A549 treated with Mapracorat at 1 μM for 4 hours (cell line): ENCODE measurements around the gene NUBP2. TPM values are rescaled to one million over a fixed set of nuclear protein-coding genes. Genes with fewer than 3 reads are reported as not detected.

Experiments
- total RNA-seq: library from RNA; stranded (reverse); fragments of 200-300 nt; extraction: Qiagen RNA extraction; gene quantifications from 5 replicates; pipeline ENCODE4 v1.2.3, GENCODE V29; 2022

NUBP2 gene
- 53.4 to 92.2 TPM (median 81.1 TPM) in 5 replicates for total RNA-seq

DNA sequence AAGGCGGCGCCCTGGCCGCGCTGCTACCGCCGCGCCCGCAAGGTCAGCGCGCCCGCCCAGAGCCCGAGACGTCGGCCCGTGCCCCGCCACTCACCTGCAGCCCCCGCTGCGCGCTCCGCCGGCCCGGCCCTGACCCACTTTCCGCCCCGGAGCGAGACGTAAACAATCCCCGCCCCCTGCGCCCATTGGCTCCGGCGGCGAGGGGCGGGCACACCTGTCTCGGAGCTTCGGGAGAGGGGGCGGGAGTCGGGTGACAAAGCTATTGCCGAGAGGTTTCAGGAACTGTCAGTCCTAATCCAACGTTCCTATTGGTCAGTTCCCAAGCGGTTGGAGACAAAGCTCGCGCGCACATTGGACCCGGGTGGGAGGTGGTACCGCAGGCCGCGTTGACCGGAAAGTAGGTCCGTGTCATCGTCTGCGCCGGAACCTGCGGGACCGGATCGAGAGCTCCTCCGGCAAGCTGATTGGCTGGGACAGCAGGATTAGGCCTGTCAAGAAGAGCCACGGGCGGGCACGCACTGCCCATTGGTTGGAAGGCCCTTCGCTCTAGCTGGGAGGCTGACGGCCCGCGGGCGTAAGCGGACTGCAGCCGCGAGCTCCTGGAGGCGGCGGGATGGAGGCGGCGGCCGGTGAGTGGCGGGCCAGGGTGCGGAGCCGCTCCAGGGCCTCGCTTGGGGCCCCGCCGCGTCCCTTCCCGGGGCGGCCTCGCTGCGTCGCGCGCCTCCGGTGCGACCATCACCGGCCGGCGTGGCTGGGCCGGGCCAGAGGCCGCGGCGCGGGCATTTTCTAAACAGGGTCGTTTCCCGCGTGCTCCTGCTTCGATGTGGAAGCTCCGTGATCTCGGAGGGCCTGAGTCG, at the start of gene NUBP2, which contains the start of gene SPSB3:
Gene NUBP2, plus strand, starts transcription at position 553 of the 857 bp plus-strand sequence. Its CDS starts 61 bp downstream, at position 614.
Gene SPSB3, minus strand, starts transcription at position 164 of the 857 bp plus-strand sequence. CDS start 1,088 bp downstream, outside the sequence.

GRCh38 chr16:1771188-1771863, 11.4 kb upstream of the NUBP2 start, which contains the start of gene NME3:
Gene NME3 (minus strand): TSS chr16:1771543. CDS start chr16:1771534, 9 bp downstream.

DNA sequence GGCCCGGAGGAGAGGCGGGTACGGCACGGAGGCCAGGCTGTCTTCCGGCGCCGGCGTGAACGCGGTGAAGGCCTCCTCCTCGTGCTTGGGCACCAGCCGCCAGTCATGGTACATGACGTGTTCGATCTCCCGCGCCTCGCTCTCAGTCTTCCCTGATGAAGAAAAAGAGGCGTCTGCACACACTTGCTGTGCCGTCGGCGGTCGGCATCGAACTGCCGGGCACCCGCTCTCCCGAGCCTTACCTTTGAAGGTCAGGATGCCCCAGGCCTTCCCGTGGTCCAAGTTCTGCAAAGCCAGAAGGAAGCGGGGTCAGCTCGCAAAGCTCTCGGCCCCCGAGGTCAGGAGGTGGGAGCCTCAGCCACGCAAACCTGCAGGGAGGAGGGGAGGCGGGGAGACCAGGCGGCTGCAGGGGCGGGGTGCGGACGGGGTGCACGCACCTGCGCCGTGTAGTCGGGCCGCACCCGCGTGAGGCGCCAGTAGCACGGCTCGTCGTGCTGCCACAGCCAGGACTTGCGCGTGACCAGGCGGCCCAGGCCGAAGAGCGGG, 10.3 kb upstream of the NUBP2 start, which contains the start of gene EME2:
Gene EME2, plus strand, starts transcription at position 449 of the 546 bp plus-strand sequence. CDS start 418 bp downstream, outside the sequence.

GRCh38 chr16:1772908-1773702, 9.7 kb upstream of the NUBP2 start, which contains the start of gene MRPS34:
Gene MRPS34 (minus strand): TSS chr16:1773134. CDS start chr16:1773119, 15 bp downstream.

GRCh38 chr16:1793578-1794220, 10.9 kb downstream of the NUBP2 start, which contains the start of gene IGFALS:
Gene IGFALS (minus strand): TSS chr16:1793705. CDS start chr16:1793652, 53 bp downstream.

DNA sequence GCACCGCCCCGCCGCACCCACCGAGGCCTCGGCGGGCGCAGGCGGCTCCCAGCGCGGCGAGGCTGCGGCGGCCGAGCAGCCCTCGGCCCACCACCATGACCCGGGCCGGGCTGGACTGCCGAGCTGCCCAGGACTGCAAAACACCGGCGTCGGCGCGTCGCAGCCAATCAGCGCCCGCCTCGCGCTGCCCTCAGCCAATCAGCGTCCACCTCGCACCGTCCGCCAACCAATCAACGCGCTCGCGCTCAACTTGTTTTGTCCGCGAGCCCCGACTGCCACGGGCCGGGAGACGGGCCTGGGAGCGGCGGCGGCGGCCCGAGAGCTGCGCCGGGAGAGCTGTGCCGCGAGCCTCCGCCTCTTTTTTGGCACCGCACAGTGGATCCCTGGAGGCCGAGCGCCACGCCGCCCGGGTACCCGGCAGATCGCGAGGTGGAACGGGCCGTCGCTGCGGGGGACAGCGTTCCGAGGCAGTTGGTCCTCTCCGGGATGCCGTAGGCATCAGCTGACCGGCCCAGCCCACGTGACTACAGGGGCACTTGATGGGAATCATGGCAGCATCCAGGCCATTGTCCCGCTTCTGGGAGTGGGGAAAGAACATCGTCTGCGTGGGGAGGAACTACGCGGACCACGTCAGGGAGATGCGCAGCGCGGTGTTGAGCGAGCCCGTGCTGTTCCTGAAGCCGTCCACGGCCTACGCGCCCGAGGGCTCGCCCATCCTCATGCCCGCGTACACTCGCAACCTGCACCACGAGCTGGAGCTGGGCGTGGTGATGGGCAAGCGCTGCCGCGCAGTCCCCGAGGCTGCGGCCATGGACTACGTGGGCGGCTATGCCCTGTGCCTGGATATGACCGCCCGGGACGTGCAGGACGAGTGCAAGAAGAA, 44.2 kb downstream of the NUBP2 start, which contains the start of the genes FAHD1 and HAGH:
Gene FAHD1, plus strand, starts transcription at position 516 of the 883 bp plus-strand sequence. Its CDS starts 33 bp downstream, at position 549.
Gene HAGH, minus strand, starts transcription at position 135 of the 883 bp plus-strand sequence. Its CDS starts 38 bp downstream, at position 97.

Other genes starting within 250 kb of the NUBP2 start
- gene TMEM204, start 249.3 kb upstream of the NUBP2 start, total RNA-seq = 0.17 to 0.20 TPM in 2 of 5 replicates, not detected in the others
- 7.7 to 9.0 TPM (median 8.6 TPM) in 5 replicates for gene IFT140, start 170.9 kb upstream of the NUBP2 start, total RNA-seq
- 10.2 to 21.1 TPM (median 15.9 TPM) in 5 replicates for gene CRAMP1, start 170.6 kb upstream of the NUBP2 start, total RNA-seq
- 167 to 196 TPM (median 178 TPM) in 5 replicates for gene JPT2, start 104.7 kb upstream of the NUBP2 start, total RNA-seq
- 40.7 to 70.6 TPM (median 60.8 TPM) in 5 replicates for gene MAPK8IP3, start 76.8 kb upstream of the NUBP2 start, total RNA-seq
- gene NME3, start 11.4 kb upstream of the NUBP2 start, total RNA-seq = 31.2 to 64.7 TPM (median 62.4 TPM) in 5 replicates
- gene EME2, start 10.2 kb upstream of the NUBP2 start, total RNA-seq = 6.0 to 12.0 TPM (median 10.0 TPM) in 5 replicates
- 168 to 282 TPM (median 245 TPM) in 5 replicates for gene MRPS34, start 9.8 kb upstream of the NUBP2 start, total RNA-seq
- gene SPSB3, start 389 bp upstream of the NUBP2 start, total RNA-seq = 17.2 to 28.9 TPM (median 24.8 TPM) in 5 replicates
- 0.06 to 0.10 TPM (median 0.06 TPM) in 3 of 5 replicates, not detected in the others for gene IGFALS, start 10.7 kb downstream of the NUBP2 start, total RNA-seq
- gene HAGH, start 43.9 kb downstream of the NUBP2 start, total RNA-seq = 56.2 to 70.5 TPM (median 67.0 TPM) in 5 replicates
- gene FAHD1, start 44.2 kb downstream of the NUBP2 start, total RNA-seq = 43.1 to 50.4 TPM (median 48.4 TPM) in 5 replicates
- gene MEIOB, start 89.2 kb downstream of the NUBP2 start, total RNA-seq = 1.1 to 1.9 TPM (median 1.4 TPM) in 5 replicates
- 1.5 to 3.1 TPM (median 2.8 TPM) in 5 replicates for gene HS3ST6, start 135.5 kb downstream of the NUBP2 start, total RNA-seq
- 34.0 to 45.3 TPM (median 40.5 TPM) in 5 replicates for gene MSRB1, start 160.2 kb downstream of the NUBP2 start, total RNA-seq
- 0.07 to 0.13 TPM in 2 of 5 replicates, not detected in the others for gene RPL3L, start 171.7 kb downstream of the NUBP2 start, total RNA-seq
- 241 to 346 TPM (median 257 TPM) in 5 replicates for gene NDUFB10, start 176.6 kb downstream of the NUBP2 start, total RNA-seq
- 3,564 to 5,547 TPM (median 5,202 TPM) in 5 replicates for gene RPS2, start 181.9 kb downstream of the NUBP2 start, total RNA-seq
- gene RNF151, start 183.9 kb downstream of the NUBP2 start, total RNA-seq = not detected in 5 replicates
- gene TBL3, start 189.1 kb downstream of the NUBP2 start, total RNA-seq = 31.8 to 43.4 TPM (median 38.1 TPM) in 5 replicates
- 0.19 to 0.38 TPM (median 0.26 TPM) in 4 of 5 replicates, not detected in the other for gene NOXO1, start 198.5 kb downstream of the NUBP2 start, total RNA-seq
- gene GFER, start 201.2 kb downstream of the NUBP2 start, total RNA-seq = 25.8 to 46.2 TPM (median 44.5 TPM) in 5 replicates
- gene SYNGR3, start 207.0 kb downstream of the NUBP2 start, total RNA-seq = 6.5 to 9.5 TPM (median 7.7 TPM) in 5 replicates
- 43.2 to 63.7 TPM (median 58.6 TPM) in 5 replicates for gene ZNF598, start 226.9 kb downstream of the NUBP2 start, total RNA-seq
- 0.52 to 0.94 TPM (median 0.70 TPM) in 5 replicates for gene NPW, start 236.8 kb downstream of the NUBP2 start, total RNA-seq
- 40.1 to 62.6 TPM (median 58.3 TPM) in 5 replicates for gene NHERF2, start 243.9 kb downstream of the NUBP2 start, total RNA-seq